Measurements from ENCODE around the gene FBXL5. TPM values are rescaled to one million over a fixed set of nuclear protein-coding genes. Genes with fewer than 3 reads are reported as not detected.

The FBXL5 gene
- total and polyA plus RNA-seq, 9 of the 15 experiments (the other 6 are each of a cell fraction or from before 2014, with no cell fraction given): 6.0 to 35.2 (median 22.1) TPM

- TF ChIP-seq BRF2 (IDR thresholded peaks at IDR 0.05; ENCODE audit: borderline replicate concordance, insufficient read depth, insufficient read length) (no peak), KLF10 (CRISPR knock-in tag; IDR thresholded peaks at IDR 0.05) (no peak), PTTG1 (tag; IDR thresholded peaks at IDR 0.05; ENCODE audit: low read depth) (no peak), ZNF174 (CRISPR knock-in tag; IDR thresholded peaks at IDR 0.05) (no peak)
Measured at GRCh38 chr4:15585331-15585730, 69.8 kb downstream of the FBXL5 start (continued).

GRCh38 chr4:15584785-15585184 is 70.4 kb downstream of the FBXL5 start:
- H3K4me1 ChIP-seq (replicated peaks in 1 of 2; ENCODE audit: control insufficient read depth in 2 of 2, insufficient read depth in 2 of 2, low read length in 2 of 2): no peaks in the 10 kb centered on the region
- no peaks in the 10 kb centered on the region for H3K9me3 ChIP-seq (replicated peaks; ENCODE audit: control insufficient read depth, insufficient read depth, low read depth, low read length)
- H3K4me3 ChIP-seq: no peak overlapping the region
- H3K4me2 ChIP-seq (ENCODE audit: insufficient read depth, low read length): no peak overlapping the region
- ChIA-PET POLR2A (no interaction called here), CTCF (ENCODE audit: low intra/inter-chr PET ratio) (no interaction called here)
- no peak overlapping the region for H3K27ac ChIP-seq (ENCODE audit: extremely low read depth, low read depth, low read length)
- DNase-seq (ENCODE audit: extremely low read depth in 1 of 4, low spot score in 3 of 4): no peak
- no peaks in the 10 kb centered on the region for H3K9me1 ChIP-seq (ENCODE audit: control insufficient read depth, insufficient read depth, low read length)
- H2AFZ ChIP-seq (ENCODE audit: low read depth, low read length): no peak overlapping the region
- FAIRE-seq: no peak
- no peaks in the 10 kb centered on the region for H3K36me3 ChIP-seq (ENCODE audit: control insufficient read depth, insufficient read depth, low read length)
- H3K79me2 ChIP-seq (ENCODE audit: control insufficient read depth, insufficient read depth, low read length): no peaks in the 10 kb centered on the region
- no peaks in the 10 kb centered on the region for H3K27me3 ChIP-seq (ENCODE audit: control insufficient read depth in 2 of 2, insufficient read depth in 2 of 2, low read length in 2 of 2)
- WGBS (ENCODE audit: insufficient coverage, low coverage, missing lambda C conversion rate): 22% methylated on average over 1 of the region's 1 CpG
- BruUV-seq (replicated peaks): no TSS peak
- intact Hi-C loops (cut with micrococcal nuclease): no loop called here
- H3K9ac ChIP-seq (ENCODE audit: insufficient read depth in 1 of 2, low read depth in 2 of 2, low read length in 2 of 2): no peak overlapping the region
- H4K20me1 ChIP-seq (replicated peaks; ENCODE audit: control insufficient read depth, insufficient read depth, low read length): no peaks in the 10 kb centered on the region
- in situ Hi-C loops (cut with MboI): no loop called here
- no peak for ATAC-seq
- no peak for TF ChIP-seq ATF1 (CRISPR knock-in tag; IDR thresholded peaks at IDR 0.05)
- TF ChIP-seq ATF1 (tag; IDR thresholded peaks at IDR 0.05): no peak
- TF ChIP-seq ZNF398 (CRISPR knock-in tag; IDR thresholded peaks at IDR 0.05): no peak
- no peak for TF ChIP-seq RBM14 (IDR thresholded peaks at IDR 0.05; ENCODE audit: borderline replicate concordance, insufficient read depth, low read depth, low read length)
- no peak for TF ChIP-seq ZNF134 (CRISPR knock-in tag; conservative IDR thresholded peaks at IDR 0.05)
- no peak for TF ChIP-seq THAP12 (CRISPR knock-in tag; IDR thresholded peaks at IDR 0.05)
- no peak for TF ChIP-seq BRD9 (IDR thresholded peaks at IDR 0.05; ENCODE audit: low read depth, partially characterized antibody)
- TF ChIP-seq AFF1 (IDR thresholded peaks at IDR 0.05; ENCODE audit: low read depth in 1 of 2, partially characterized antibody in 2 of 2): no peak
